CD4-positive, alpha-beta T cell treated with Interleukin-21 for 1 hour (primary cell): Measurements from ENCODE around the gene TPX2.
A peak's percentile ranks its signal among the peaks of the same experiment; 100 is the strongest.

Experiments
- DNase-seq: peaks from one replicate; pipeline ENCODE4 v3.0.0-alpha.2; 2020

The TPX2 gene

DNA sequence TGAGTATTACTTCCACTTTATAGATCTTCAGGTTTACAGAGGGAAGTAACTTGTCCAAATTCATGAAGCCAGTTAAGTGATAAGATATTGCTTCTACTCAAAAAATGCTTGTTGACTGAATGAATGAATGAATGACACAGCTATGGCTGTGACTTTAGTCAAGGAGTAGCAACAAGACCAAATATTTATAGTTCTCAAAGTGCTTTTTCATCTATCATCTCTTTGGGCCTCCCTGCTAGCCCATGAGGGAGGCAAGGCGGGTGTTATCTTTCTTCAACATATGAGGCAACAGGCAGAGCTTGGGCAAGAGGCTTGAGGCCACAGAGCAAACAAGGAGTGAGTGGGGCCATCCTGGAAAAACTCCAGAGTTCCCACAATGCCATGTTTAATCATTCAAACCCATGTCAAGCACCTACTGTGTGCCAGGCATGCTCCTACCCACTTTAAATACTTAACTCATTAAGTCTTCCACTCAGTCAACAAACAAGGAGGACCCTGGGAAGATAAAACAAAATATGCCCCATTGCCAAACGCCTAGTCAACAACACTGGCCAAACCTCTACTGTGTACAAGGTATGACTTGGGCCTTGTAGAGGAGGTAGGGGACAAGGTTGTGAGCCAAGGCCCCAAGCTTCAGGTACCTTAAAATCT lies 32.4 kb upstream of the TPX2 start:
- DNase-seq: no peak

- no peak for DNase-seq
Observed at GRCh38 chr20:31707258-31707615, 31.9 kb upstream of the TPX2 start.

DNA sequence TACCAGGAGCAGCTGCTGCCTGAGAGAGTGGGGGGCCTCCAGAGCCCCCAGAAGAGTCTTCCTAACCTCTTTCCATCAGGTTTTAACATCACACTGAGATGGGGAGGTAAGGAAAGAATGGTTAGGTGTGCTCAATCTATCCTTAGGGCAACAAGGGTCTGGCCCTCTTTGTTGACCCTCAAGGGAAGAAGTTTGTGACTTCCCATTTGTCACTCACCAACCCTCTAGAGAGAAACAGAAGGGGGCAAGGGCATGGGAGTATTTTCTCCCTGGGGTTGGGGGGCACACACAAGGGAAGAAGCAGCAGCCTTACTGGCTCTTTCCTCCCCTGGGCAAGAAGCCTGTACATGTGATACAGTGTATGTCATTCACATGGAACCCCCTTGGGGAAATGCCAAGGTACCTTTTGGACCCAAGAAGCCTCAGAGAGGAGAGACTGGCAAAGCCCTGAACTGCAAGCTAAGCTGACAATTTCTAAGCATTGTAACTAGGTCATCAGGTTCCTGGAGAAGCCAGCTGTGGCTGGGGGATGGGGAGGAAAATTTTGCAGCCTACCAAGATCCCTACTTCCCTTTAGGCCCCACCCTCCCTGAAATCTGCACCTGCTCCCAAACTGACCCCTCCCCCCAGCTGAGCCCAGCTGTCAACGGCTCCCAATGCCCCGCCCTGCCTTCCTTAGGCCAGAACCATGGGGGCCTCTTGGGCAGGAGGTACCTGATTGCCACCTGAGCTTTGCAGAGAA lies 30.9 kb upstream of the TPX2 start:
- DNase-seq: no peak

- no peak for DNase-seq
Observed at GRCh38 chr20:31708736-31709534, 30.2 kb upstream of the TPX2 start.

GRCh38 chr20:31709939-31710338 lies 29.2 kb upstream of the TPX2 start:
- no peak for DNase-seq

DNA sequence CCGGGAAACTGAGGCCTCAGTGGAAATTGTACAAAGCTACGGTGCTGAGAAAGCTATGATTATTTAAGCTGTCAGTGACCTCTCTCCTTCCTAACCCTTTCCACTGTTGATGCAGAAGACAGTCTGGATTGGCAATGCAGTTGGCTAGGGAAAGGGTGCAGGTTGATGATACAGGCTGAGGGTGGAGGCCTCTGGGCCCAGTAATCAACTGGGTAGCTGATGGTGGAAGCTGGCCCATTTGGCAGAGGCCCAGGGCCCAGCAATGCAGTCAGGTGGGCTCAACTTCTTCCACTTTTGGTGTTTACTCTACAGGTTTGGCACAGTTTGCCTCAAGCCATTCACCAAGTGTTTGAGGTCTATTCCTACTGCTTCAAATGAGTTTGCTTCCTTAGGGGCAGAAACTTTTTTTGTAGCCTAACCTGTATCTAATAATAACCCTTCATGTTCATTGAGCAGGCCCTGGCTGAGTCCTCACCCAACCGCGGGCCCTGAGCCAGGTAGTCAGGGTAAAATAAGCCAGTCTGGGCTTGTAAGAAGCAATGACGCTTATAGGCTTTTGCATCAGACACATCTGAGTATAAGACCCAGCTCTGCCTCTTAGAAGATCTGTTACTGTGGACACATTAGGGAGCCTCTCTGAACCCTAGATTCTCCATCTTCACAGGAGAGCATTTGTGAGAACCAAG lies 28.5 kb upstream of the TPX2 start:
- no peak for DNase-seq

DNA sequence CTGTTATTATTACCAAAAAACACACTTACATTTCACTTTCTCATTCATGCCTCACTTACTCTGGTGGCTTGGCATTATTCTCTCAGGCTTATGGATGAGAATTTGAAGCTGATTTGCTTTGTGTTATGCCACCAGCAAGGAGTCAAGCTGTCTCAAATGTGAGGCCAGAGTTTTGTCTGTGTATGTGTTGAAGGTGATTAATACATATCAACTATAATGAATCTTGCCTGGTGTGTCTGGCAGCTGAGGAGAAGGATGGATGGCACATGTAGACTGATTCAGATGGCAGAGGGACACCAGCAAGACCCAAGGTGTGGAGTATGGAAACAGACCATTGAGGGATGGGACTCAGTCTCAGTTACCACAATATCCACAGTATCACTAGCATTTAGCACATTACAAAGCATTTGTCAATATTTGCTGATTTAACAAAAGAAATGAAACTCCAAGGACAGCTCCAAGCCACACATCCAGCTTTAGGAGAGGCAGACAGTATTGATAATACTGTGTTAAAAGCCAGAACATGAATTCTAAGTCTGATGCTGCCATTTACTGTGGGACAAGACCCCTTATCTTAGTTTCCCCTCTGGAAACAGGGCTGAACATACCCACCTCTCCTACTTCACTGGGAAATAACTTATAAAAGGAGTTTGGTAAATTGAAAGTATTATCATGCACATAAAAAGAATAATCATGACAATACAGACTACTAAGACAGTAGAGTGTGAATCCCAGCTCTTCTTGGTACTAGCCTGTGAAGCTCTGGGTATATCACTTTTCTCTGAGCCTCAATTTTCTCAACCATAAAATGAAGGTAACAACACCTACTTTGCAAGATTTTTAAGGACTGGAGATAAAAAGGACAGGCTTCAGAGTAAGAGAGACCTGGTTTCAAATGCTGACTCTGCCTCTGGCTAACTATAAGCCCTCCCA lies 27.6 kb upstream of the TPX2 start:
- no peak for DNase-seq

DNA sequence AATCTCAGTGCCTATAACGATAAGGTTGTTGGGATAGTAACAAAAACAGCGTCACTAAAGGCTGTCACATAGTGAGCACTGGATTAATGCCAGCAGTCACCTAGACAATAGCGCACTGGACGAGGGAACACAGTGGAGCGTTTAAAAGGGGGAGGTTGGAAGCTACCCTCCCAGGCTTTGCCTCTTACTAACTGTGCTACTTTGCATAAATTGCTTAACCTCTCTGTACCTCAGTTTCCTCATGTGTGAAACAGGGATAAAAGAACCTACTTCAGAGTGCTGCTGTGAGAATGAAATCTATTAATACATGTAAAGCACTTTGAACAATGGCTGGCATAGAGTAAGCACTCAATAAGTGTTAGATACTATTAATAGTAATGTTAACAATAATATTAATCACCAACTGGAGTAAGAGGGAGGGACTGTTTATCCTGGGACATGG lies 27.0 kb upstream of the TPX2 start:
- DNase-seq: no peak

GRCh38 chr20:31712564-31713311 lies 26.4 kb upstream of the TPX2 start:
- no peak for DNase-seq

DNA sequence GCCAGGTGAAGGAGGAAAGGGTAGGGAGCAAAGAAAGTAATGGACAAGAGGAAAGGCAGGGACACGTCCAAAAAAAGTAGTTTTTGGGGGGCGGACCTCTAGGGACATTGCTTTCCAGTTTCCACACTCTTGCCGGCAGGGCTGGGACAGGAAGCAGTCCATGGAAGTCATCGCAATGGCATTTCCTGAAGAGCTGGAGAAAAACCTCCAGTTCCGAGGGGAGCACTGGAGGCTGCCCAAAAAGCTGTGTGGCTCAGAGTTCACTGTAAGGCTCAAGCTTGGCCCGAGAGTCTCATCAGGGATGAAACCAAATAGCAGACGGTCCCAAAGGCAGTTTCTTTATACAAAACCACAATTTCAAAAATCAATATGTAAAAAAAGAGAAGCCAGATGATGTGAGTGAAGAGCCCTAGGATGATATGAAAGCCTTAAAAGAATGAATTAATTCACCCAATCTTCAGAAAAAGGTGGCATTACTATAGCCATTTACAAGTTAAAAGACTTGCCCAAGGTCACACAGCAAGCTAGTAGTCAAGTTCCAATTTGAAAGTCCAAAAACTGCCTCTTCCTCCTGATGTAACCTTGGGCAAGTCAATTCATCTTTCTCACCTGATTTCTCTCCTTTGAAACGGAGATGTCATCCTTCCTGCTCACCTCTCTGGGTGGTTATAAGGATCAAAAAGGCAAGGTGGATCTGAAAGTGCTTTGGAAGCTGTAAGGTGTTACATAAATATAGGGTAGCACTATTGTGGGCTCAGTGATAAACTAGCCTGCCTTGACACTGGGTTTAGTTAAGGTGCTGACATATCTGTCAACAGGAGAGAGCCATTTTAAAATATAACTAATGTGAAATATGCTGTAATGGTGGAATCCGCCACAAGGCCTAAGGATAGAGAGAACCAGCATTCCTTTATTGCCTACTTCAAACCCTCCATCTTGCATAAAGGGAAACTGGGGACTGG lies 25.5 kb upstream of the TPX2 start:
- no peak for DNase-seq

DNA sequence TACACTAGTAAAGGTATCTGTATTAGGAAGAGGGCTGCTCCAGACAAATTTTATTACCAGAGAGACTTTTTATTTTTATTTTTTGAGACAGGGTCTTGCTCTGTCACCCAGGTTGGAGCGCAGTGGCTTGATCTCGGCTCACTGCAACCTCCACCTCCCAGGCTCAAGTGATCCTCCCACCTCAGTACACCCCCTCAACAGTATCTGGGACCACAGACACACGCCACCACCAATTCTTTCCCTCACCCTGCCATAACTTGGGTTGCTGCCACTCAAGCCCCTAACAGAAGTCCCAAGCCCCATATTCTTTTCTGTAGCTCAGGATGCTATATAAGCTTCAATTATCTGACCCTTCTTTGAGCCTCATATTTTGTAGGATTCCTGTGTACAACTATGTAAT lies 23.3 kb upstream of the TPX2 start:
- no peak for DNase-seq

DNA sequence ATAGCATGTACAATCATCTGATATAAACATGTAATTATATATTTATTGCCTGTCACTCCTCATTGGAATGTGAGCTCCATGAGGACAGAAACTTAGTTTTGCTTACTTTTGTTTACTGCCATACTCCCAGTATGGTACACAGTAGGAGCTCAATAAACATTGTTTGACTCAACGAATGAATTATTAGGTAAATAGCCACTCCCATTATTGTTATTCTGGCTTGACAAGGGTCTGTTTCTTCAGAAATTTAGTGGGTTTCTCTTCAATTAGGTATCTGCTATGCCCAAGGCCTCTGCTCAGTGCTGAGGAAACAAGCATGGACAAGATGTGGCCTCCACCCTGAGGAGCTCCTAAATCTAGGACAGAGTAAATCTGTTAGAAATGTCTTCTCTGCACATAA lies 22.7 kb upstream of the TPX2 start:
- DNase-seq: no peak

GRCh38 chr20:31716818-31717477 lies 22.1 kb upstream of the TPX2 start:
- DNase-seq: no peak

- peak; percentile 68 for DNase-seq
Observed at GRCh38 chr20:31717478-31718201, 21.4 kb upstream of the TPX2 start.

DNA sequence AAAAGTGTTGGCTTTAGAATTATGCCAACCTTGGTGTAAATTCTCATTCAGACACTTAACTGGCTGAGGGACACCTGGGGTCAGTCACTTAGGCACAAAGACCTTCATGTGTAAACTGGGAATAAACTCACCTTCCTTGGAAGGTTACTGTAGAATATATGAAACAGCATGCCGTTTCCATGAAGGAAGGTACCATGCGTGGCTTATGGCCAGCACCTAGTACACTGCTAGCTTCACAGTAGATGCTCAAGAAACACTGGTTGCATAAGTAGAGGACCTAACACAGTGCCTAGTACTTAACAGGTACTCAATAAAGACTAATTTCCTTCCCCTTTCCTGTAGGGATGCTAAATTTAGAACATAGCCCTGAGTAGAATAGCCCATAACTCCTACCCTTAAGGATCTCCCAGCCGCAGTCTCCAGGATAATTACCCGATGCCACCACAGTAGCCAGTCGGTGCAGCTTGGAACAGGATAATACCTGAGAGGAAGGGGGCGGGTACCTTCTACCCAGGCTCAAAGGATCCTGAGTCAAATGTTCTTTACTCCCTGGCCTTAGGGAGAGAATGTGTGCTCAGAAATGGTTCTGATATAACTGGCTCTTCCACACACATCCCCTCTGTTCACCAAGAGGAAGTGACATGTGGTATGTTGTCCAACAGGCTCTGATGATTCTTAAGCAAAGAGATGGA lies 20.0 kb upstream of the TPX2 start:
- no peak for DNase-seq

DNA sequence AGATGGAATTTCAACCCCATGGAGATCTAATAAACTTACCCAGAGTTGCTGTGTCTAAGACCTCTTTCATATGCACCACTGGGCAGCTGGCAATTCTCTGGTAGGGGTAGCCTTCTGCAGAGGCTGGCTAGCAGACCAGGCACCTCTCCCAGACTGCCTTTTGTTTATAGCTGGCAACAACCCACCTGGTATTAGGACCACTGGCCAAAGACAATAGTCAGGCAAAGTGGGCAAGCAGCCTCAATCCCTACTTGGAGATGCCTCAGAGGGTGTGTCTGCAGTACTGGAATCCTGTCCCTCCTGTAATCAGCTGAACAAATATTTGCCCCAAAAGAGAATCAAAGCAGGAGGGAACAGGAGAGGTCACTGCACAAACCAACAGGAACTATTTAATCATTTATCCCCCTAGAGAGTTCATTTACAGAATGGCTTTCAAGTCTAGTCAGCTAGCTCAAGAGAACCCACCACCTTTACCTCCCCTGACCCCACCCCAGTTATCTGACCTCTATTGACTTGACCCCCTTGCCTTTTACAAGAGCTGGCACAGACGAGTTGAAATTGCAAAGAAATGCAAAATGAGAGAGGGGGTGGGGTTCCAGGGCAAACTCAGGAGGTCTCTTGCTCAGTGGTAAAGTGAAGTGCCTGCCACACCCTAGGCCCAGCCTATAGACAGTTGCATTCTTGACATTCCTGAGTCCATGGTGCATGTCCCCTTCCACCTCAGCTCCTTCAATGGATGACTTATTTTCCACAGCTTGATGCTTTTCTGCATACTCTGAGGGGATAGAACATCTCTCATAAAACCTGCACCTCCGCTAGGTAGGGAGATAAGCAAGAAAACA lies 19.2 kb upstream of the TPX2 start:
- no peak for DNase-seq
